Measurements from ENCODE around the gene MGAT3. TPM values are rescaled to one million over a fixed set of nuclear protein-coding genes. Genes with fewer than 3 reads are reported as not detected.

The MGAT3 gene
- total RNA-seq, 1 experiment from 2014 or later = 5.0 TPM

GRCh38 chr22:39534092-39534506 is 77.3 kb downstream of the MGAT3 start:
- H3K9ac ChIP-seq (ENCODE audit: extremely low read depth, insufficient read length, low read length) = no peak overlapping the region
- no peak overlapping the region for H2BK15ac ChIP-seq (ENCODE audit: low read depth, low read length)
- H2BK20ac ChIP-seq (ENCODE audit: low read depth, low read length, poor library complexity, severe bottlenecking) = no peak overlapping the region
- H3K79me1 ChIP-seq (ENCODE audit: insufficient read depth, low read depth, low read length, poor library complexity, severe bottlenecking) = no peaks in the 10 kb centered on the region
- H3K14ac ChIP-seq (ENCODE audit: insufficient read depth, low read length) = no peak overlapping the region
- Mint-ChIP-seq H3K27ac (peak overlapping the region in 1 of 3 experiments; percentile 24; a peak in 1 of 7 replicates), H3K4me1 (peaks cover 48 to 58% of the 10 kb centered on the region in 2 experiments), H3K9me3 (no peaks in the 10 kb centered on the region; a peak in 1 of 5 replicates), H3K27me3 (ENCODE audit: low read depth) (no peaks in the 10 kb centered on the region; the same call in none of the 2 replicates), H3K36me3 (ENCODE audit: insufficient read depth in 1 of 3, low read depth in 3 of 3) (peaks cover 6 to 24% (median 23%) of the 10 kb centered on the region in 3 experiments), H3K4me3 (no peak overlapping the region; a peak in 1 of 5 replicates)
- peak; percentile 73 for DNase-seq
- TF ChIP-seq CTCF (conservative IDR thresholded peaks at IDR 0.05) = no peak
- H3K18ac ChIP-seq (ENCODE audit: insufficient read length, low read depth, low read length) = no peak overlapping the region
- no peak overlapping the region for H3K4ac ChIP-seq (ENCODE audit: low read depth, low read length)
- no peak overlapping the region for H3K27ac ChIP-seq (ENCODE audit: insufficient read length, low read depth, low read length)
- H4K5ac ChIP-seq (ENCODE audit: insufficient read length, low read depth, low read length) = no peak overlapping the region
- peaks cover 3% of the 10 kb centered on the region; the same call in 1 of the 2 replicates for H3K4me1 ChIP-seq (ENCODE audit: insufficient read depth, low read length)
- peaks cover 2% of the 10 kb centered on the region; the same call in 1 of the 2 replicates for H3K79me2 ChIP-seq (ENCODE audit: insufficient read depth, low read length)
- peak overlapping the region; percentile 2 for H3K4me2 ChIP-seq (ENCODE audit: insufficient read depth, insufficient read length, low read length)
- no peak overlapping the region for H2AFZ ChIP-seq (ENCODE audit: low read length)
- no peak overlapping the region for H2AK5ac ChIP-seq (ENCODE audit: insufficient read length, low read length)
- H3K27me3 ChIP-seq (ENCODE audit: insufficient read depth, low read length) = no peaks in the 10 kb centered on the region
- no peak overlapping the region for H3T11ph ChIP-seq (ENCODE audit: low read length)
- H4K20me1 ChIP-seq (ENCODE audit: control insufficient read depth, insufficient read depth, insufficient read length) = no peaks in the 10 kb centered on the region
- no CpG with 5 or more reads among the region's 12 CpGs for WGBS (ENCODE audit: extremely low coverage, insufficient read length, low lambda C conversion rate)
- no peak overlapping the region for H4K91ac ChIP-seq (ENCODE audit: insufficient read length, low read depth, low read length)
- peaks cover 6% of the 10 kb centered on the region for H3K23me2 ChIP-seq (ENCODE audit: insufficient read length, low read depth, low read length, poor library complexity, severe bottlenecking)
- no peak overlapping the region for H2BK120ac ChIP-seq (ENCODE audit: low read depth, low read length, poor library complexity, severe bottlenecking)
- H3K9me3 ChIP-seq (ENCODE audit: control insufficient read depth, low read depth, low read length) = no peaks in the 10 kb centered on the region
- H4K8ac ChIP-seq (replicated peaks; ENCODE audit: insufficient read length, low read depth, low read length) = no peak overlapping the region
- no peak overlapping the region for H3K23ac ChIP-seq (ENCODE audit: insufficient read length, low read depth, low read length)
- H2BK5ac ChIP-seq (ENCODE audit: insufficient read length, low read length) = no peak overlapping the region
- no peak overlapping the region for H2BK12ac ChIP-seq (ENCODE audit: insufficient read length, low read depth, low read length)
- H3K56ac ChIP-seq (ENCODE audit: insufficient read length, low read depth, low read length) = no peak overlapping the region

All from H9 (cell line).